HFF-Myc (cell line): ENCODE results near the gene GNG5.

Experiments used
- DNase-seq: peaks from one replicate; pipeline ENCODE4 v3.0.0-alpha.2; 2011; ENCODE audit warnings: low read depth; ENCODE audit errors: extremely low read depth
- H3K4me3 ChIP-seq: replicated peaks from 2 replicates; pipeline ENCODE4 v1.5.1; 2011; ENCODE audit warnings: low read depth, mild to moderate bottlenecking, control low read depth, low read length
- CTCF ChIP-seq: IDR thresholded peaks from 2 replicates; pipeline ENCODE4 v1.5.1; 2012; ENCODE audit warnings: mild to moderate bottlenecking, low read depth, low read length, control low read depth; ENCODE audit errors: missing control alignments

The GNG5 gene

GRCh38 chr1:84505493-84506001 lies 834 bp downstream of the GNG5 start:
- DNase-seq, result no peak
- H3K4me3 ChIP-seq, result peak overlapping the region; percentile 93
- no peak for TF ChIP-seq CTCF

- no peak for DNase-seq
- H3K4me3 ChIP-seq, result peak overlapping the region; percentile 93
- TF ChIP-seq CTCF, result no peak
These were observed 1.5 kb downstream of the GNG5 start for GRCh38 chr1:84504580-84505492.

- no peak for TF ChIP-seq CTCF
- H3K4me3 ChIP-seq, result no peak overlapping the region
These were observed 3.5 kb downstream of the GNG5 start for GRCh38 chr1:84502927-84503326.

GRCh38 chr1:84497631-84498275 lies 8.6 kb downstream of the GNG5 start:
- no peak overlapping the region for H3K4me3 ChIP-seq
- no peak for DNase-seq
- no peak for TF ChIP-seq CTCF

More at GRCh38 chr1:84502927-84503326, 3.5 kb downstream of the GNG5 start:
- no peak for DNase-seq

- TF ChIP-seq CTCF, result no peak
- DNase-seq, result no peak
These were observed 9.9 kb downstream of the GNG5 start for GRCh38 chr1:84496498-84496897.

GRCh38 chr1:84493747-84494146 lies 12.6 kb downstream of the GNG5 start:
- no peak overlapping the region for H3K4me3 ChIP-seq
- TF ChIP-seq CTCF, result no peak
- DNase-seq, result no peak

More at GRCh38 chr1:84496498-84496897, 9.9 kb downstream of the GNG5 start:
- H3K4me3 ChIP-seq, result no peak overlapping the region
